H9 (cell line): ENCODE results near the gene FYTTD1. TPM values are rescaled to one million over a fixed set of nuclear protein-coding genes. Genes with fewer than 3 reads are reported as not detected.

Experiments
- DNase-seq: peaks from one replicate; pipeline ENCODE4 v3.0.0-alpha.2; 2017
- H2AFZ ChIP-seq: one replicate; pipeline ENCODE4 v1.6.1; 2013; ENCODE audit warnings: mild to moderate bottlenecking, low read length, control low read depth, moderate library complexity
- H2AK5ac ChIP-seq: 2 replicates; pipeline ENCODE4 v1.6.1; 2013; ENCODE audit warnings: low read length, control low read depth, mixed read lengths; ENCODE audit not compliant: insufficient read length
- H2BK120ac ChIP-seq: one replicate; pipeline ENCODE4 v1.6.1; 2013; ENCODE audit warnings: low read depth, mild to moderate bottlenecking, low read length, control low read depth, inconsistent platforms; ENCODE audit not compliant: poor library complexity, severe bottlenecking
- H2BK12ac ChIP-seq: 2 replicates; pipeline ENCODE4 v1.6.1; 2013; ENCODE audit warnings: low read length, control low read depth, mixed read lengths, low read depth; ENCODE audit not compliant: insufficient read length
- H2BK15ac ChIP-seq: 2 replicates; pipeline ENCODE4 v1.6.1; 2013; ENCODE audit warnings: low read depth, low read length, control low read depth
- H2BK20ac ChIP-seq: one replicate; pipeline ENCODE4 v1.6.1; 2013; ENCODE audit warnings: low read depth, mild to moderate bottlenecking, low read length, control low read depth, inconsistent platforms; ENCODE audit not compliant: poor library complexity, severe bottlenecking
- H2BK5ac ChIP-seq: 2 replicates; pipeline ENCODE4 v1.6.1; 2013; ENCODE audit warnings: low read length, control low read depth, mixed read lengths; ENCODE audit not compliant: insufficient read length
- H3K14ac ChIP-seq: 2 replicates; pipeline ENCODE4 v1.6.1; 2013; ENCODE audit warnings: low read length, control low read depth; ENCODE audit not compliant: insufficient read depth
- H3K18ac ChIP-seq: 2 replicates; pipeline ENCODE4 v1.6.1; 2013; ENCODE audit warnings: low read depth, mild to moderate bottlenecking, mixed read lengths, low read length, control low read depth; ENCODE audit not compliant: insufficient read length
- H3K23ac ChIP-seq: 2 replicates; pipeline ENCODE4 v1.6.1; 2013; ENCODE audit warnings: low read length, control low read depth, mixed read lengths, low read depth; ENCODE audit not compliant: insufficient read length
- H3K23me2 ChIP-seq: 2 replicates; pipeline ENCODE4 v1.6.1; 2013; ENCODE audit warnings: low read depth, mild to moderate bottlenecking, mixed read lengths, low read length, control low read depth; ENCODE audit not compliant: insufficient read length, poor library complexity, severe bottlenecking
- H3K27ac ChIP-seq: 2 replicates; pipeline ENCODE4 v1.5.1; 2013; ENCODE audit warnings: low read length, control low read depth, mixed read lengths, low read depth; ENCODE audit not compliant: insufficient read length
- H3K27me3 ChIP-seq: 2 replicates; pipeline ENCODE4 v1.6.1; 2013; ENCODE audit warnings: low read length, control low read depth, inconsistent platforms; ENCODE audit not compliant: insufficient read depth
- H3K4ac ChIP-seq: 2 replicates; pipeline ENCODE4 v1.6.1; 2013; ENCODE audit warnings: low read depth, mild to moderate bottlenecking, control low read depth, inconsistent platforms, low read length, moderate library complexity
- H3K4me1 ChIP-seq: 2 replicates; pipeline ENCODE4 v1.6.1; 2013; ENCODE audit warnings: low read length, control low read depth, inconsistent platforms; ENCODE audit not compliant: insufficient read depth
- H3K4me2 ChIP-seq: 2 replicates; pipeline ENCODE4 v1.6.1; 2013; ENCODE audit warnings: low read length, control low read depth, mixed read lengths; ENCODE audit not compliant: insufficient read length, insufficient read depth
- H3K56ac ChIP-seq: 2 replicates; pipeline ENCODE4 v1.6.1; 2013; ENCODE audit warnings: low read depth, mild to moderate bottlenecking, mixed read lengths, low read length, control low read depth; ENCODE audit not compliant: insufficient read length
- H3K79me1 ChIP-seq: 2 replicates; pipeline ENCODE4 v1.6.1; 2013; ENCODE audit warnings: low read depth, mild to moderate bottlenecking, moderate library complexity, low read length, control low read depth, inconsistent platforms; ENCODE audit not compliant: insufficient read depth, poor library complexity, severe bottlenecking
- H3K79me2 ChIP-seq: 2 replicates; pipeline ENCODE4 v1.6.1; 2013; ENCODE audit warnings: low read length, control low read depth, inconsistent platforms; ENCODE audit not compliant: insufficient read depth
- H3K9ac ChIP-seq: 2 replicates; pipeline ENCODE4 v1.6.1; 2013; ENCODE audit warnings: low read length, control low read depth, mixed read lengths; ENCODE audit not compliant: insufficient read length; ENCODE audit errors: extremely low read depth
- H3K9me3 ChIP-seq: one replicate; pipeline ENCODE4 v1.6.1; 2013; ENCODE audit warnings: low read depth, low read length, inconsistent platforms; ENCODE audit not compliant: control insufficient read depth
- H3T11ph ChIP-seq: one replicate; pipeline ENCODE4 v1.6.1; 2013; ENCODE audit warnings: mild to moderate bottlenecking, low read length, control low read depth, inconsistent platforms
- H4K20me1 ChIP-seq: one replicate; pipeline ENCODE4 v1.6.1; 2013; ENCODE audit not compliant: control insufficient read depth, insufficient read length, insufficient read depth
- H4K5ac ChIP-seq: 2 replicates; pipeline ENCODE4 v1.6.1; 2013; ENCODE audit warnings: low read depth, mild to moderate bottlenecking, mixed read lengths, low read length, control low read depth; ENCODE audit not compliant: insufficient read length
- H4K8ac ChIP-seq: replicated peaks from 2 replicates; pipeline ENCODE4 v1.6.1; 2013; ENCODE audit warnings: low read length, control low read depth, mixed read lengths, low read depth; ENCODE audit not compliant: insufficient read length
- H4K91ac ChIP-seq: 2 replicates; pipeline ENCODE4 v1.6.1; 2013; ENCODE audit warnings: low read depth, mild to moderate bottlenecking, moderate library complexity, mixed read lengths, low read length, control low read depth; ENCODE audit not compliant: insufficient read length
- H3K27ac Mint-ChIP-seq, 3 experiments: 2 replicates in 2 of 3; 3 replicates in 1 of 3; pipeline ENCODE4 v1.8.0; 2020 to 2021; ENCODE audit warnings: mixed read lengths in 3 of 3, mild to moderate bottlenecking in 1 of 3, moderate library complexity in 1 of 3
- H3K27me3 Mint-ChIP-seq: 2 replicates; pipeline ENCODE4 v1.8.0; 2021; ENCODE audit warnings: low read depth, mild to moderate bottlenecking, moderate library complexity, mixed read lengths
- H3K36me3 Mint-ChIP-seq, 3 experiments: 2 replicates in 2 of 3; 3 replicates in 1 of 3; pipeline ENCODE4 v1.8.0; 2020 to 2021; ENCODE audit warnings: low read depth in 3 of 3, mixed read lengths in 3 of 3; ENCODE audit not compliant: insufficient read depth in 1 of 3
- H3K4me1 Mint-ChIP-seq, 2 experiments: 2 replicates each; pipeline ENCODE4 v1.8.0; 2020; ENCODE audit warnings: mixed read lengths in 2 of 2
- H3K4me3 Mint-ChIP-seq, 2 experiments: 2 replicates in 1 of 2; 3 replicates in 1 of 2; pipeline ENCODE4 v1.8.0; 2020 to 2021; ENCODE audit warnings: mild to moderate bottlenecking in 2 of 2, mixed read lengths in 2 of 2, moderate library complexity in 1 of 2
- H3K9me3 Mint-ChIP-seq, 2 experiments: 2 replicates in 1 of 2; 3 replicates in 1 of 2; pipeline ENCODE4 v1.8.0; 2020; ENCODE audit warnings: mild to moderate bottlenecking in 2 of 2, mixed read lengths in 2 of 2, moderate library complexity in 1 of 2
- WGBS: extraction: QIAGEN DNeasy Blood & Tissue Kit; methylation state at CpG from one replicate; pipeline ENCODE4 v1.1.7; 2013; ENCODE audit warnings: missing lambda C conversion rate, low lambda C conversion rate, mixed read lengths; ENCODE audit not compliant: insufficient read length; ENCODE audit errors: extremely low coverage; 5-methylcytosine and 5-hydroxymethylcytosine counted together
- total RNA-seq: library from RNA; stranded (reverse); gene quantifications from 2 replicates; pipeline ENCODE4 v1.2.1, GENCODE V29; 2021
- TF ChIP-seq, protein P1 (sequence below): fragments of 200-600 bp; sonication (generic); conservative IDR thresholded peaks from 3 replicates; pipeline ENCODE4 v1.8.0; 2021; ENCODE audit warnings: antibody characterized with exemption, mild to moderate bottlenecking

Gene FYTTD1
- total RNA-seq, 1 experiment from 2014 or later, result 19.4 TPM

DNA sequence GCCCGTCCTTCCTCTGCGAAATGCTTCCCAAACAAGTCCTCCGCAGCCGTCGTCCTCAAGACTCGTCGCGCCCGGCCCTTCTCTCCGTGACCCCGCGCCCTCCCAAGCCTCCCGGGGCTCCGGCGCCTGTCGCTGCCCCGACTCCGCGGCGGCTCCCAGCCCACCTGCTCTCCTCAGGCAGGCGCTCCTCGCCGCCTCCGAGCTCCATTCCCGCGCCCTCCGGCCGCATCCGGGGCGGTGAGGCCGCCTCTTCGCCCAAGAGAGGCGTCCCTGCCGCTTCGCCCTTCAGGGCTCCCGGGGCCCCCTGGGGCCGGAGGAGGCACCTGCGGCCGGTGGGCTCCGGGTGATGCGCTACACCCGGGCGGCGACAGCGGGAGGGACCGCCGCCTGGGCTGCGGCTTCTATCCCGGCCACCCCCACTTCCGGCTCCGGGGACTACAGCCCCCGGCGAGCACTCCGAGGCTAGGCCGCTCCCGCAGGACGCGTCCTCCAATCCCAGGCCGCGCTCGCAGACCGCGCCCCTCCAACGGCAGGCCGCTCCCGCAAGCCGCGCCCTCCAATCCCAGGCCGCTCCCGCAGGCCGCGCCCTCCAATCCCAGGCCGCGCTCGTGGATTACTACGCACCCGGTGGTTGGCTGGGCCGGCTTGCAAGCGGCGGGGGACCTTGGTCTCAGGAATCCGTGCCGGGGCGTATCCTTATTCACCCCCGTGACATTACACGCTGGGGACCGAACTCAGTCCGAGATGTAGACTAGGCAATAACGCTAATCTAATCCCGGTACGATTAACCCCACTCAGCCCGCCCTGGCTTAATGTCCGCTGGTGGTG lies 13.0 kb upstream of the FYTTD1 start, which contains the start of gene RUBCN:
Gene RUBCN, minus strand, starts transcription at position 414 of the 828 bp plus-strand sequence. Its CDS starts 185 bp downstream, at position 229.
- peaks cover 10% of the 10 kb centered on the region for H3K23me2 ChIP-seq
- TF ChIP-seq, protein P1, sequence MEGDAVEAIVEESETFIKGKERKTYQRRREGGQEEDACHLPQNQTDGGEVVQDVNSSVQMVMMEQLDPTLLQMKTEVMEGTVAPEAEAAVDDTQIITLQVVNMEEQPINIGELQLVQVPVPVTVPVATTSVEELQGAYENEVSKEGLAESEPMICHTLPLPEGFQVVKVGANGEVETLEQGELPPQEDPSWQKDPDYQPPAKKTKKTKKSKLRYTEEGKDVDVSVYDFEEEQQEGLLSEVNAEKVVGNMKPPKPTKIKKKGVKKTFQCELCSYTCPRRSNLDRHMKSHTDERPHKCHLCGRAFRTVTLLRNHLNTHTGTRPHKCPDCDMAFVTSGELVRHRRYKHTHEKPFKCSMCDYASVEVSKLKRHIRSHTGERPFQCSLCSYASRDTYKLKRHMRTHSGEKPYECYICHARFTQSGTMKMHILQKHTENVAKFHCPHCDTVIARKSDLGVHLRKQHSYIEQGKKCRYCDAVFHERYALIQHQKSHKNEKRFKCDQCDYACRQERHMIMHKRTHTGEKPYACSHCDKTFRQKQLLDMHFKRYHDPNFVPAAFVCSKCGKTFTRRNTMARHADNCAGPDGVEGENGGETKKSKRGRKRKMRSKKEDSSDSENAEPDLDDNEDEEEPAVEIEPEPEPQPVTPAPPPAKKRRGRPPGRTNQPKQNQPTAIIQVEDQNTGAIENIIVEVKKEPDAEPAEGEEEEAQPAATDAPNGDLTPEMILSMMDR, result no peak
- peaks cover 0 to 4% (median 3%) of the 10 kb centered on the region in 3 experiments; a peak in 1 of 7 replicates for H3K36me3 Mint-ChIP-seq
- peak within 1 kb of the TSS; percentile 84 to 91 for H3K4me3 Mint-ChIP-seq
- H3K56ac ChIP-seq, result no peak within 1 kb of the TSS
- H3T11ph ChIP-seq, result no peak within 1 kb of the TSS
- no peak within 1 kb of the TSS for H2AK5ac ChIP-seq
- no peak within 1 kb of the TSS for H4K8ac ChIP-seq
- H3K14ac ChIP-seq, result peak within 1 kb of the TSS; percentile 72; the same call in 1 of the 2 replicates
- no peak within 1 kb of the TSS for H3K23ac ChIP-seq
- no peaks in the 10 kb centered on the region for H3K4me1 ChIP-seq
- no peaks in the 10 kb centered on the region for H3K79me1 ChIP-seq
- H2BK5ac ChIP-seq, result no peak within 1 kb of the TSS
- no peaks in the 10 kb centered on the region for H3K27me3 ChIP-seq
- H3K9ac ChIP-seq, result peak within 1 kb of the TSS; percentile 81
- H2BK20ac ChIP-seq, result no peak within 1 kb of the TSS
- no peak within 1 kb of the TSS for H2BK120ac ChIP-seq
- no peak within 1 kb of the TSS for H2BK15ac ChIP-seq
- H4K91ac ChIP-seq, result no peak within 1 kb of the TSS
- no peaks in the 10 kb centered on the region for H3K27me3 Mint-ChIP-seq
- peak within 1 kb of the TSS; percentile 99 for H3K4me2 ChIP-seq
- no peaks in the 10 kb centered on the region for H3K9me3 ChIP-seq
- H4K5ac ChIP-seq, result no peak within 1 kb of the TSS
- H3K9me3 Mint-ChIP-seq, result peaks cover 0 to 2% of the 10 kb centered on the region in 2 experiments; a peak in 2 of 5 replicates
- peak within 1 kb of the TSS; percentile 44 for H3K18ac ChIP-seq
- peak; percentile 98 for DNase-seq
- WGBS, result no CpG with 5 or more reads among the region's 92 CpGs
- no peaks in the 10 kb centered on the region for H3K79me2 ChIP-seq
- H3K27ac ChIP-seq, result no peak within 1 kb of the TSS
- peak within 1 kb of the TSS; percentile 68 to 80 (median 72); a peak in 6 of 7 replicates for H3K27ac Mint-ChIP-seq
- H3K4me1 Mint-ChIP-seq, result peaks cover 13 to 14% of the 10 kb centered on the region in 2 experiments
- no peak within 1 kb of the TSS for H2AFZ ChIP-seq
- H3K4ac ChIP-seq, result no peak within 1 kb of the TSS
- H4K20me1 ChIP-seq, result peaks cover 2% of the 10 kb centered on the region
- H2BK12ac ChIP-seq, result no peak within 1 kb of the TSS
